RPMI7951 (cell line): ENCODE results near the gene TMEM128. TPM values are rescaled to one million over a fixed set of nuclear protein-coding genes. Genes with fewer than 3 reads are reported as not detected.
"Not testable (repeated sequence)": the region's sequence is repeated elsewhere in the genome, so short reads cannot be mapped to it uniquely, and the experiment has no call there.

Experiments
- DNase-seq: peaks from one replicate; pipeline ENCODE4 v3.0.0-alpha.2; 2012; ENCODE audit warnings: low read depth
- total RNA-seq: library from RNA; depleted of rRNA; stranded (reverse); fragments of >200 nt; shearing (Covaris generic); gene quantifications from 2 replicates; pipeline ENCODE4 v1.2.3, GENCODE V29; 2014; rRNA removed

Gene TMEM128
- total RNA-seq, 1 experiment from 2014 or later = 20.2 TPM

GRCh38 chr4:4188557-4188956, 59.5 kb downstream of the TMEM128 start:
- not testable (repeated sequence) for DNase-seq

Other genes starting within 250 kb of the TMEM128 start
- gene OTOP1, start 21.3 kb downstream of the TMEM128 start, total RNA-seq = not detected in 2 replicates
- 29.3 and 31.5 TPM in 2 replicates for gene LYAR, start 41.9 kb upstream of the TMEM128 start, total RNA-seq
- gene ZBTB49, start 42.0 kb upstream of the TMEM128 start, total RNA-seq = 2.8 and 2.9 TPM in 2 replicates
- gene NSG1, start 138.9 kb upstream of the TMEM128 start, total RNA-seq = not detected in 2 replicates